Adrenal gland (tissue), 12 donors: ENCODE data around the gene PRKAA2. TPM values are rescaled to one million over a fixed set of nuclear protein-coding genes. Genes with fewer than 3 reads are reported as not detected.

Experiments
- DNase-seq, 7 donors: peaks; one replicate each; pipeline ENCODE4 v3.0.0-alpha.2; 2019 to 2020
- H3K27ac ChIP-seq, 5 donors: fragments of 200-600 bp; sonication (generic) in 4 of 5; 1 replicate in 3 of 5; 2 replicates in 2 of 5; pipeline versions ENCODE4 v1.5.1 to v1.8.0; 2016 to 2020; ENCODE audit warnings: mild to moderate bottlenecking in 1 of 5
- H3K27me3 ChIP-seq: fragments of 200-600 bp; 2 replicates; pipeline ENCODE4 v1.8.0; 2021
- H3K36me3 ChIP-seq, 2 donors: fragments of 200-600 bp; replicated peaks in 1 of 2; 1 replicate in 1 of 2; 2 replicates in 1 of 2; pipeline versions ENCODE4 v1.5.1 to v1.8.0; 2018 to 2022
- H3K4me1 ChIP-seq, 2 donors: fragments of 200-600 bp; replicated peaks in 1 of 2; 1 replicate in 1 of 2; 2 replicates in 1 of 2; pipeline versions ENCODE4 v1.5.1 to v1.8.0; 2018 to 2021
- H3K4me3 ChIP-seq, 4 donors: fragments of 200-600 bp; sonication (generic) in 3 of 4; one replicate each; pipeline ENCODE4 v1.5.1; 2016 to 2018
- H3K9me3 ChIP-seq, 3 donors: fragments of 200-600 bp; sonication (generic) in 1 of 3; replicated peaks in 1 of 3; 1 replicate in 2 of 3; 2 replicates in 1 of 3; pipeline versions ENCODE4 v1.5.1 to v1.8.0; 2016 to 2021
- CTCF ChIP-seq, 6 experiments: fragments of 450-650 bp in 4 of 6; fragments of 200-600 bp in 2 of 6; sonication (generic) in 1 of 6; IDR thresholded peaks; 1 replicate in 5 of 6; 2 replicates in 1 of 6; pipeline versions ENCODE4 v1.5.1 to v1.8.0; 2016 to 2021; ENCODE audit warnings: antibody characterized with exemption in 6 of 6, mild to moderate bottlenecking in 2 of 6, moderate library complexity in 1 of 6
- POLR2A ChIP-seq, 2 donors: fragments of 450-650 bp; IDR thresholded peaks; one replicate each; pipeline ENCODE4 v1.6.1; 2017; ENCODE audit warnings: antibody characterized with exemption in 2 of 2, mild to moderate bottlenecking in 2 of 2, moderate library complexity in 1 of 2
- WGBS, 4 donors: extraction: QIAGEN DNeasy Blood & Tissue Kit in 2 of 4; methylation state at CpG; one replicate each; pipeline versions ENCODE4 v1.1.5 to v1.1.7; 2013 to 2017; 5-methylcytosine and 5-hydroxymethylcytosine counted together
- intact Hi-C, 2 donors: fragments of 100-400 bp; cut with DNase I; formaldehyde crosslinking; loops; one replicate each; pipeline versions ENCODE4 v1.14.1 to v1.15.0; 2022 to 2023
- polyA plus RNA-seq, 3 donors: library from polyadenylated mRNA; stranded (reverse); fragments of 200-250 nt in 2 of 3; fragments of 350-450 nt in 1 of 3; fragmentation: Illumina TruSeq in 1 of 3; extraction: RNeasy Lipid Tissue Mini Kit (QIAGEN cat#74804) in 1 of 3; gene quantifications; one replicate each; pipeline ENCODE4 v1.2.3, GENCODE V29; 2013 to 2014
- total RNA-seq, 9 donors: library from RNA; depleted of rRNA in 4 of 9; stranded (reverse); fragments of >200 nt in 4 of 9; fragments of 120-200 nt in 1 of 9; fragmentation: NEBNext Ultra II Directional in 1 of 9; extraction: Animal tissue kit (Norgen Biotek cat#: 25700) in 1 of 9; gene quantifications; one replicate each; pipeline versions ENCODE4 v1.1.0 to v1.2.4, GENCODE V29; 2013 to 2023
- donor health status: healthy with polysubstance abuse.
- donor health status: Bipolar disorder and iron deficiency.
- donor health status: DM: yes; HTN: yes; CAD: no.
- donor health status: DM: no; HTN: no; CAD: no.
- donor health status: DM: no; HTN: no; CAD: no.
- donor health status: DM: yes; HTN: yes; CAD: no.

The PRKAA2 gene
- total and polyA plus RNA-seq, 12 donors, result 0.74 to 7.6 (median 1.3) TPM

GRCh38 chr1:56665384-56665783, 20.3 kb downstream of the PRKAA2 start:
- no peak for DNase-seq
- Histone ChIP-seq H3K27me3 (no peaks in the 10 kb centered on the region), H3K9me3 (no peaks in the 10 kb centered on the region), H3K4me1 (no peaks in the 10 kb centered on the region), H3K27ac (no peak overlapping the region), H3K36me3 (no peaks in the 10 kb centered on the region), H3K4me3 (no peak overlapping the region)
- intact Hi-C loops, result no loop called here
- TF ChIP-seq POLR2A (IDR thresholded peaks at IDR 0.05) (no peak), CTCF (IDR thresholded peaks at IDR 0.05) (no peak)
- WGBS, 4 donors, result 79 to 93% (median 89%) methylated on average over 1 of the region's 1 CpG

DNA sequence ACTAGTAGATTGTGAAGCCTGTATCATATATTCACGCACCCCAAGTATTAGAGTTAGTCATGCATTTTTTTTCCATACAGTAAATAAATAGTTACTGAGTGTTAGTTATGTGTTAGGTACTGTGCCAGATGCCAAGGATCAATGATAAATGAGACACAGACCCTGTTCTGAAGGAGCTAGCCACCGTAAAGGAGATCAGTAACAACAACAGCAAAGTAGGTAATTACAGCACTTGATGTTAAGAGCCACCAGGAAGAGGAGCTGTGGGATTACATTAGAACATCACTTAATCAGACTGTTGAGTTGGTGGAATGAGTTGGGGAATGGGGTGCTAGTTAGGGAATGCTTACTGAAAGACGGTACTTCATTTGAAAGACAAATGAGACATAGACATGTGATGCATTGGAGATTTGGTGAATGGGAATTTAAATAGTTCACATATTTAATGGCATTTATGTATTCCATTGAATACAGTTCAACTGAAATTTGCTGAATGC, 21.0 kb downstream of the PRKAA2 start:
- Histone ChIP-seq H3K4me3 (no peak overlapping the region), H3K9me3 (no peaks in the 10 kb centered on the region), H3K4me1 (no peaks in the 10 kb centered on the region), H3K27me3 (no peaks in the 10 kb centered on the region), H3K36me3 (no peaks in the 10 kb centered on the region), H3K27ac (no peak overlapping the region)
- WGBS, 4 donors, result 85 to 90% (median 86%) methylated on average over 3 of the region's 3 CpGs
- DNase-seq, result no peak
- intact Hi-C loops, result no loop called here
- TF ChIP-seq POLR2A (IDR thresholded peaks at IDR 0.05), result no peak
- TF ChIP-seq CTCF (IDR thresholded peaks at IDR 0.05), result no peak

DNA sequence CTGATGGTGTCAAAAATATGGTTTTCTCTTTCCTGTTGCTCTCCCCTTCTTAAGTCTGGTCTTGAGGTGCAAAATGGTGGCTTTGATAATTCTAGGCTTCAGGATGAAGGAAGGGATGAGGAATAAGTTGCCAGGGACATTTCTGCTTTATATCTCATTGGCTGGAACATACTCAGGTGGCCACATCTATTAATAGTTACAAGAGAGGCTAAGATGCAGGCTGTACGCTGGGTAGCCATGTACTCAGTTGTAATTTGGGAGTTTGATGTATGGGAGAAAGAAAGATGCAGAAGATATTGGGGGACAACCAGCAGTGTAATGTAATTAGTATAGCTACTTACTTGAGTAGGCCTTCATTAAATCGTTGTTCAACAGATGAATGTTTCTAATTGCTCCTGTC, 25.2 kb downstream of the PRKAA2 start:
- intact Hi-C loops, result no loop called here
- Histone ChIP-seq H3K4me3 (no peak overlapping the region), H3K36me3 (no peaks in the 10 kb centered on the region), H3K27me3 (no peaks in the 10 kb centered on the region), H3K4me1 (no peaks in the 10 kb centered on the region), H3K9me3 (no peaks in the 10 kb centered on the region), H3K27ac (no peak overlapping the region)
- no peak for DNase-seq
- no peak for TF ChIP-seq POLR2A (IDR thresholded peaks at IDR 0.05)
- TF ChIP-seq CTCF (IDR thresholded peaks at IDR 0.05), result no peak
- 44 to 92% (median 66%) methylated on average over 2 of the region's 2 CpGs for WGBS, 4 donors

DNA sequence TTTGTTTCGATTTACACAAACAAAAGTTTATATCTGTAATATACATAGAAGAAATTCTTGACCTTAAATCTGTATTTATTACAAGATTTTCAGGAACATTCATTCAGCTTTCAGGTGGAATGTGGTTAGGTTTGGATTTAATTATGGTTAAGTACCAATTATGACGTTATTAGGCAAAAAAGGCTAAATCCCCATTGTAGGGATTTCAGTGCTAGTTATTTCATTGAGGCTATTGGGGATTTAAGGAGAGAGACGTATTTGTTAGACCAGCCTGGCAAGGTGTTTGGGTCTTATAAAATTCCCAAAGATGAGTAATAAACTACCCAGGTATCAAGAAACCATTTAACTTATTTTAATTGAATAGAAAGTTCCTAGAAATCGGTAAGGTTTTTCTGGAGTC, 26.0 kb downstream of the PRKAA2 start:
- Histone ChIP-seq H3K27ac (no peak overlapping the region), H3K9me3 (no peaks in the 10 kb centered on the region), H3K4me3 (no peak overlapping the region), H3K36me3 (no peaks in the 10 kb centered on the region), H3K27me3 (no peaks in the 10 kb centered on the region), H3K4me1 (no peaks in the 10 kb centered on the region)
- DNase-seq, result no peak
- TF ChIP-seq CTCF (IDR thresholded peaks at IDR 0.05) (no peak), POLR2A (IDR thresholded peaks at IDR 0.05) (no peak)
- intact Hi-C loops, result no loop called here
- WGBS, 4 donors, result 85 to 92% (median 90%) methylated on average over 4 of the region's 4 CpGs
